Endothelial cell of umbilical vein (primary cell): ENCODE results near the gene TTC34. TPM values are rescaled to one million over a fixed set of nuclear protein-coding genes. Genes with fewer than 3 reads are reported as not detected.

Experiments used
- BruUV-seq: library from RNA; stranded (reverse); fragments of 400-500 nt; replicated peaks from 2 replicates; lab custom pipeline; 2021; lab: Mats Ljungman, UMichigan
- CTCF ChIA-PET: fragments of 300-600, 350-600 bp; sonication (Branson Sonifier 250); formaldehyde crosslinking; loops from one replicate; lab custom pipeline; 2021; ENCODE audit warnings: antibody characterized with exemption, inconsistent platforms; lab: Charles Lee
- POLR2A ChIA-PET: fragments of 300-600, 350-600 bp; sonication (Branson Sonifier 250); formaldehyde crosslinking; loops from one replicate; lab custom pipeline; 2021; ENCODE audit warnings: antibody characterized with exemption, inconsistent platforms; lab: Charles Lee
- DNase-seq: peaks from one replicate; pipeline ENCODE4 v3.0.0-alpha.2; 2011; ENCODE audit warnings: low read depth, low spot score
- FAIRE-seq: peaks from 2 replicates; lab custom pipeline; 2011; peaks lifted over from hg19 to GRCh38; lab: Jason Lieb, UNC
- H2AFZ ChIP-seq: 2 replicates; pipeline ENCODE4 v1.6.0; 2012; ENCODE audit warnings: low read depth, low read length, control low read depth, inconsistent platforms
- H3K27ac ChIP-seq: 2 replicates; pipeline ENCODE4 v1.5.1; 2011; ENCODE audit warnings: low read depth, mild to moderate bottlenecking, control low read depth, low read length, moderate library complexity; ENCODE audit not compliant: insufficient read depth
- H3K27me3 ChIP-seq, 2 experiments: 2 replicates each; pipeline versions ENCODE4 v1.6.0 to v1.6.1; 2011; ENCODE audit warnings: low read length in 2 of 2, mixed read lengths in 1 of 2; ENCODE audit not compliant: control insufficient read depth in 2 of 2, insufficient read depth in 2 of 2
- H3K36me3 ChIP-seq, 2 experiments: 2 replicates in 1 of 2; 3 replicates in 1 of 2; pipeline ENCODE4 v1.5.1; 2011; ENCODE audit warnings: low read length in 2 of 2, mild to moderate bottlenecking in 1 of 2, moderate library complexity in 1 of 2; ENCODE audit not compliant: control insufficient read depth in 2 of 2, insufficient read depth in 2 of 2; ENCODE audit errors: extremely low read depth in 1 of 2
- H3K4me1 ChIP-seq: 3 replicates; pipeline ENCODE4 v1.5.1; 2011; ENCODE audit warnings: mild to moderate bottlenecking, low read length; ENCODE audit not compliant: control insufficient read depth, insufficient read depth; ENCODE audit errors: extremely low read depth
- H3K4me2 ChIP-seq: 2 replicates; pipeline ENCODE4 v1.6.1; 2011; ENCODE audit warnings: low read length, control low read depth, mixed read lengths; ENCODE audit not compliant: insufficient read depth
- H3K4me3 ChIP-seq, 3 experiments: fragments of 200-600 bp in 1 of 3; sonication (generic), shearing (Covaris generic) in 1 of 3; replicated peaks in 1 of 3; 2 replicates each; pipeline ENCODE4 v1.5.1; 2011 to 2016; ENCODE audit warnings: control low read depth in 3 of 3, low read length in 3 of 3, mild to moderate bottlenecking in 2 of 3, inconsistent platforms in 1 of 3, low read depth in 1 of 3, moderate library complexity in 1 of 3; ENCODE audit not compliant: insufficient read depth in 1 of 3
- H3K79me2 ChIP-seq: 2 replicates; pipeline ENCODE4 v1.6.0; 2012; ENCODE audit warnings: low read length, inconsistent platforms; ENCODE audit not compliant: control insufficient read depth, insufficient read depth
- H3K9ac ChIP-seq: replicated peaks from 2 replicates; pipeline ENCODE3; 2011; ENCODE audit warnings: low read length, control low read depth; ENCODE audit not compliant: insufficient read depth; ENCODE audit errors: extremely low read depth
- H3K9me1 ChIP-seq: replicated peaks from 3 replicates; pipeline ENCODE4 v1.6.0; 2011; ENCODE audit warnings: mild to moderate bottlenecking, low read length; ENCODE audit not compliant: control insufficient read depth, insufficient read depth; ENCODE audit errors: extremely low read depth
- H3K9me3 ChIP-seq: replicated peaks from 2 replicates; pipeline ENCODE4 v1.5.1; 2012; ENCODE audit warnings: low read length, inconsistent platforms; ENCODE audit not compliant: control insufficient read depth, insufficient read depth
- H4K20me1 ChIP-seq: replicated peaks from 2 replicates; pipeline ENCODE3; 2011; ENCODE audit warnings: mild to moderate bottlenecking, low read length; ENCODE audit not compliant: control insufficient read depth, insufficient read depth; ENCODE audit errors: extremely low read depth
- CTCF ChIP-seq, 2 donors: IDR thresholded peaks; 1 replicate in 1 of 2; 2 replicates in 1 of 2; pipeline ENCODE4 v1.5.1; 2011; ENCODE audit warnings: low read length in 2 of 2, mild to moderate bottlenecking in 2 of 2, moderate library complexity in 2 of 2, control low read depth in 1 of 2, inconsistent platforms in 1 of 2, low read depth in 1 of 2; ENCODE audit not compliant: insufficient read depth in 1 of 2; ENCODE audit errors: extremely low read depth in 1 of 2
- EZH2 ChIP-seq: IDR thresholded peaks from 2 replicates; pipeline ENCODE4 v1.6.1; 2012; ENCODE audit warnings: borderline replicate concordance, low read depth, mild to moderate bottlenecking, moderate library complexity, low read length, inconsistent platforms; ENCODE audit not compliant: severe bottlenecking
- FOS ChIP-seq: IDR thresholded peaks from 2 replicates; pipeline ENCODE4 v1.6.1; 2011; ENCODE audit warnings: mild to moderate bottlenecking, low read length, moderate library complexity, borderline replicate concordance; ENCODE audit not compliant: insufficient read depth
- GATA2 ChIP-seq: IDR thresholded peaks from 2 replicates; pipeline ENCODE4 v1.7.0; 2011; ENCODE audit warnings: low read depth, mild to moderate bottlenecking, moderate library complexity, mixed read lengths, low read length; ENCODE audit not compliant: insufficient read length, insufficient read depth
- JUN ChIP-seq: IDR thresholded peaks from 2 replicates; pipeline ENCODE4 v1.6.1; 2011; ENCODE audit warnings: borderline replicate concordance, low read depth; ENCODE audit not compliant: insufficient read length, insufficient read depth
- MAX ChIP-seq: IDR thresholded peaks from 2 replicates; pipeline ENCODE4 v1.6.1; 2011; ENCODE audit not compliant: insufficient read depth, insufficient read length
- MYC ChIP-seq: IDR thresholded peaks from one replicate; pipeline ENCODE4 v1.6.1; 2011; ENCODE audit warnings: mild to moderate bottlenecking, low read depth, low read length
- POLR2A ChIP-seq: IDR thresholded peaks from 2 replicates; pipeline ENCODE4 v1.6.1; 2012; ENCODE audit warnings: low read depth, mild to moderate bottlenecking, control low read depth, low read length
- POLR2AphosphoS5 ChIP-seq: IDR thresholded peaks from 2 replicates; pipeline ENCODE4 v1.6.1; 2012; ENCODE audit warnings: low read depth, mild to moderate bottlenecking, control low read depth, low read length, moderate library complexity; ENCODE audit not compliant: insufficient read depth
- dilution Hi-C: fragments of 300-500 bp; cut with MboI; formaldehyde crosslinking; loops from one replicate; pipeline ENCODE4 v1.15.0; 2019; ENCODE audit warnings: low sequenced_read_pairs; ENCODE audit not compliant: extremely low pct_ligation_motif_present
- intact Hi-C: fragments of 100-400 bp; cut with micrococcal nuclease; formaldehyde crosslinking; loops from one replicate; pipeline ENCODE4 v1.10.0; 2022
- polyA plus RNA-seq, 4 experiments: library from polyadenylated mRNA; depleted of rRNA in 3 of 4; stranded (reverse) in 3 of 4; unstranded in 1 of 4; fragments of >200 nt; gene quantifications; 2 replicates each; pipeline versions ENCODE4 v1.2.1 to v1.2.3, GENCODE V29; 2011 to 2012; ENCODE audit warnings: missing spikeins in 1 of 4
- total RNA-seq: library from RNA; stranded (reverse); gene quantifications from 2 replicates; pipeline ENCODE4 v1.2.3, GENCODE V29; 2021

TTC34 gene
- total and polyA plus RNA-seq, 2 donors (not counting 3 experiments of a cell fraction or from before 2014, with no cell fraction given) = 0.08 to 0.77 TPM

- H3K9ac ChIP-seq = no peak overlapping the region
- BruUV-seq = no TSS peak
- TF ChIP-seq POLR2A = no peak
- no peak for TF ChIP-seq MAX
- TF ChIP-seq FOS = no peak
- no peak for TF ChIP-seq EZH2
- no peak for TF ChIP-seq POLR2AphosphoS5
- no peak for TF ChIP-seq JUN
- TF ChIP-seq CTCF (IDR thresholded peaks at IDR 0.05; ENCODE audit: extremely low read depth in 1 of 2, insufficient read depth in 1 of 2, low read depth in 1 of 2, low read length in 2 of 2) = no peak
- TF ChIP-seq GATA2 = no peak
- TF ChIP-seq MYC = no peak
- H3K79me2 ChIP-seq = no peaks in the 10 kb centered on the region
- no peaks in the 10 kb centered on the region for H3K9me3 ChIP-seq
- H3K4me3 ChIP-seq = no peak overlapping the region
- POLR2A ChIA-PET = no interaction called here
- dilution Hi-C loops (no loop called here), intact Hi-C loops (no loop called here)
- no peak for DNase-seq
- H3K9me1 ChIP-seq = no peaks in the 10 kb centered on the region
- no peak overlapping the region for H2AFZ ChIP-seq
- peaks cover 0 to 2% of the 10 kb centered on the region in 2 experiments for H3K27me3 ChIP-seq
- H3K4me1 ChIP-seq = no peaks in the 10 kb centered on the region
- CTCF ChIA-PET = no interaction called here
- no peak overlapping the region for H3K4me2 ChIP-seq
- no peak for FAIRE-seq
- H3K27ac ChIP-seq = no peak overlapping the region
- H3K36me3 ChIP-seq = no peaks in the 10 kb centered on the region
- H4K20me1 ChIP-seq = no peaks in the 10 kb centered on the region
These were observed 15.7 kb downstream of the TTC34 start for GRCh38 chr1:2785631-2786328.
